ENCODE results near the gene OPCML.

- TF ChIP-seq CTCF (IDR thresholded peaks at IDR 0.05), result no peak
- TF ChIP-seq ZFX (IDR thresholded peaks at IDR 0.05; ENCODE audit: borderline replicate concordance), result no peak
These were observed 627.7 kb downstream of the OPCML start for GRCh38 chr11:132904607-132905006.
